HT-29 (cell line): ENCODE data around the gene CCDC60. TPM values are rescaled to one million over a fixed set of nuclear protein-coding genes. Genes with fewer than 3 reads are reported as not detected.
"Not testable (repeated sequence)": the region's sequence is repeated elsewhere in the genome, so short reads cannot be mapped to it uniquely, and the experiment has no call there.

ENCODE experiments used
- DNase-seq: peaks from one replicate; pipeline ENCODE4 v3.0.0-alpha.2; 2015; ENCODE audit warnings: low spot score
- total RNA-seq: library from RNA; depleted of rRNA; stranded (reverse); fragments of >200 nt; shearing (Covaris generic); gene quantifications from 2 replicates; pipeline ENCODE4 v1.2.3, GENCODE V29; 2014

Gene CCDC60
- total RNA-seq, 1 experiment from 2014 or later: not detected

DNA sequence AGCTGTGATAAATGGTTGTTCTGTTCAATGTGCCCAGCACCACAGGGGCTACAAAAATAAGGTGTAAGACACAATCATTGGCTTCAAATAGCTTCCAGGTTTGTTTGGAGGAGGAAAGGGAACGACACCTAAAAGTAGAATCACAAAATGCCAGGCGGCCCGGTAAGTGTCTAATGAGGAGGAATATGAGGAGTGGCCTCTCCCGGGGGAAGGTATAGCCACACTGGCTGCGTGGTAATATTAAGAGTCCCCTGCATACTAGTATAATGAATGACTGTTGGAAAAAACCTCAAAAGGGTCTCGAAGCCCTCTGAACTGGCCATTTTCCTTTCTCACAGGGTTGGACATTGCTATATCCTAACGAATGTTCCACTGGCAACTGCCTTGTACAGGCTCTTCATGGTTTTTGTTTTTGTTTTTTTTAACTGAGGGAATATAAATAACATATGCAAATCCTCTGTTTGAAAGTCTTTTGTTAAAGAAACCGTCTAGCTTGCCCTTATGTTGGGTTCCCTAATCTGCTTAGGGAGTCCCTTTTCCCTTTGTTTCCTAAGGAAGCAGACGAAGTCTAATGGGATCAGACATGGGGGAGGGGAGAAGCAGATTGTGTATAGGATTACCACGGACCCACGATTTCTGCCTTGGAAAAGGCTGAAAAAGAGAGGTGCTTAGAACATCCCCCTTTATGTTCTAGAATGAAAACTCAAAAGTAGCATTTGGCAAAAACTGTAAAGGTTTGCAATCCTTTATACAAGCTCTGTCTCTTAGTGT, 4.2 kb downstream of the CCDC60 start:
- no peak for DNase-seq

DNA sequence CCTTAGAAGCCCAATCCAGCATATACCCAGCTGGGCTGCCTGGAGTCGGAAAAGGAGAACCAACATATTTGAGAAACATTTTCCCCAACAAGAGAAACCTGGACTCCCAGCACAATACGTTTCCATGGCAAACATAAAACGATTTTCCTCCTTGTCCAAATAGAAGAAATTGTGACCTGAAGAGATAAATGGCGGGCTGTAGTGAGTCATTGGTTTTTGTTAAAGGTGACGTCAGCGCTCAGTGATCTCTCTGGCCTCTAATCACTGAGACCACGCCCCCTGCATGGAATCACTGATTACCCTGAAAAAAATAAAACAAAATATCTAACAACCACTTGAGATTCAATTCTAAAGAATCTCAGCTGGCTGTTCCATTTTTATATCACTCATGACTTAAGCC, 6.0 kb downstream of the CCDC60 start:
- DNase-seq: no peak

- no peak for DNase-seq
Observed at GRCh38 chr12:119341020-119341419, 6.5 kb downstream of the CCDC60 start.

DNA sequence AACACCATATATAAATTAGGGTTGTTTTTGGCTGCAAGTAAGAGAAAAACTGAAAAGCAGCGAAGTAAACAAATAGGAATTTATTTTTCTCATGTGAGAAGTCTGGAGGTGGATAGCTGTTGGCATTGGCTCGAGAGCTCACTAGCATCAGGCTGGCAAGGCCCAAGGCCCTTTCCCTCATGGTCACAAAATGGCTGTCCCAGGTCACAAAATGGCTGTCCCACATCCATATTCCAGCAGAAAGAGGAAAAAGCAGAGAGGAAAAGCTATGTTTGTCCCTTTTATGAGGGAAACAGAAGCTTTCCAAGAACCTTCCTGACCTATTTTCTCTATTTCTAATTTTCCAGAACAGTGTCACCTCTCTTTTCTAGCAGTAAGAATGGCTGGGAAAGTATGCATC, 7.5 kb downstream of the CCDC60 start:
- no peak for DNase-seq

DNA sequence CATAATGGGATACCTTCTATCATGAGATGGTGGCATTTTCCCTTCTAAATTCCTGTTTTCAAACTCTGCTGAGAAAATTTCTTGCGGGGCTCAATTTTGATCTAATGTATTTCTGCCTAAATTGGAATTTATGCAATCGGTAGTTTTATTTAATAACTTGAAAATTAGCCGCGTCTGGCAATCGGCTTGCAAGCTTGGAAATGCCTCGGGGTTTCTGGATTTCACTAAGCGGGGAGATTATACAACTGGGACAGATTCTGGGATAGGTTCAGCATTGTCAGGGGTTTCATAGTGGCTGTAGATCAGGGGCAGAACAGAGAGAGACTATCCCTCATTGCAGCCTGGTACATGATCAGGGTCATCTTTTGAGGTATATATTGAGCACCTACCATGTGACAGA, 8.6 kb downstream of the CCDC60 start:
- no peak for DNase-seq

- no peak for DNase-seq
Observed at GRCh38 chr12:119354172-119354571, 19.6 kb downstream of the CCDC60 start.

- not testable (repeated sequence) for DNase-seq
Observed at GRCh38 chr12:119360366-119360765, 25.8 kb downstream of the CCDC60 start.

DNA sequence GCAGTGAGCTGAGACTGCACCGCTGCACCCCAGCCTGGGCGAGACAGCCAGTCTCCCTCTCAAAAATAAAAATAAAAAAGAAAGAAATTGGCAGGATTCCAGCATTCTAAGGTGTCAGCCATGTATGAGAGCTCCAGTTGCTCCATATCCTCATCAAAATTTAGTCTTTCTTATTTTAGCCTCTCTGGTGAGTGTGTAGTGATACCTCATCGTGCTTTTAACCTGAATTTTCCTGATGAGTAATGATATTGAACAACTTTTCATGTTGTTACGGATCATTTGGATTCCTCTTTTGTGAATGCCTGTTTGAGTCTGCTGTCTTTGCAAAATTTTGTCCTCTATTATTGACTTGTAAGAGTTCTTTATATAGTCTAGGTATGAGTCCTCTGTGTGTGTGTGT, 28.5 kb downstream of the CCDC60 start:
- no peak for DNase-seq

GRCh38 chr12:119363490-119363889, 29.0 kb downstream of the CCDC60 start:
- DNase-seq: no peak

- DNase-seq: no peak
Observed at GRCh38 chr12:119365451-119365850, 30.9 kb downstream of the CCDC60 start.

DNA sequence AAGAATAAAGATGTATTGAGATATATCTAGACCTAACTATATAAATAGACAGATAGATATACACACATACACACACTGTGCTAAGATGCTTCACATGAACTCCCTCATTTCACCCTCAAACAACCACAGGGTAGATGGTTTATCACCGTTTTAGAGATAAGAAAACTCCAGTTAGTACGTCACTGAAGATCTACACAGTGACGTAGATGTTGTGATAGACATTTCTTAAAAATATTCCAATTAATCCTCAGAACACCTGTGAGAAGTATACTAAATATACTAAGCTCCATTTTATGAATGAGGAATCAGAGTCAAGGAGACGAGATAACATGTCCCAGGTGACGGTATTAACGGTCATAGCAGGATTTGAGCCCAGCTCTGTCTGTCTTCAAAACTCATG, 31.5 kb downstream of the CCDC60 start:
- DNase-seq: no peak

- DNase-seq: no peak
Observed at GRCh38 chr12:119369161-119369560, 34.6 kb downstream of the CCDC60 start.

- no peak for DNase-seq
Observed at GRCh38 chr12:119369907-119370546, 35.5 kb downstream of the CCDC60 start.

DNA sequence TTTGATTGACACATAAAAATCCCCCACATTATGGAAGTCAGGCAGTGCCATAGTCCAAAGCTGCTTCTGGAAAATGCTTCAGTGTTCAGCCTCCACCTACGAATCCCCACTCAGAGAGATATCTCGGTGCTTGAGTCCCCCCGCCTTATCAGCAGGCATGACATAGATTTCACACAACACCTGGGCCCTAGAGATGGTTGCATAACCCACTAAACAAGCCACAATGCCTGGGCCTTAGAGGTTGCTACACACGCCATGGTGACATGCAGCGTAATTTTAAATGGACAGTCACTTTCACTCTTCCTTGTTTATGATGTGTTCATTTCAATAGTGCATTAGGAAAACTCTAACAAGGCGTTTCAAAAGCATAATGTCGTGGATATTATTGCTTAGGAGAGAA, 38.0 kb downstream of the CCDC60 start:
- no peak for DNase-seq

DNA sequence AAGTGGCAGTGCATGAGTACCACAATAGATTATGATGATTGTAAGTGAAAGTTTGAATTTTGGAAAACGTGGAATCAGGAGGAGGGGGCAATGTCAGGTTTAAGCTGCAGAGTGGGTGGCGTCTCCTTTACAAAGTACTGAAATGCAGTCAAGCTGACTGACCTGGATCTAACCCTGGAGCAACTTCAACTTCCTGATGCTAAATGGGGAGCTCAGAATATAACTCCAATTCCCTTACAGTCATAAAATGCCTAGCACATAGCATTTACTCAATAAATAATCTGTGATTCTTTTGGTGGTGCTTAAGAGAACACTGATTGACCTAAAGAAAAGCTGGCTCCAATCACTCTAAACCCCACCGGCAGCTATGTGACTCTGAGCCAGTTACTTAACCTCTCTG, 38.5 kb downstream of the CCDC60 start:
- DNase-seq: no peak

GRCh38 chr12:119373666-119374065, 39.1 kb downstream of the CCDC60 start:
- no peak for DNase-seq

DNA sequence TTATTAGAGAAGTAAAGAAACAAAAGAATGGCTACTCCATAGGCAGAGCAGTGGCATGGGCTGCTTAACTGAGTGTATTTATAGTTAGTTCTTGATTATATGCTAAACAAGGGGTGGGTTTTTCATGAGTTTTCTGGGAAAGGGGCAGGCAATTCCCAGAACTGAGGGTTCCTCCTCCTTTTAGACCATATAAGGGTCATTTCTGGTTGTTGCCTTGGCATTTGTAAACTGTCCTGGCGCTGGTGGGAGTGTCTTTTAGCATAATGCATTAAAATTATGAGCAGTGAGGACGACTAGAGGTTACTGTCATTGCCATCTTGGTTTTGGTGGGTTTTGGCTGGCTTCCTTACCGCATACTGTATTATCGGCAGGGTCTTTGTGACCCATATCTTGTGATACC, 40.1 kb downstream of the CCDC60 start:
- DNase-seq: no peak

DNA sequence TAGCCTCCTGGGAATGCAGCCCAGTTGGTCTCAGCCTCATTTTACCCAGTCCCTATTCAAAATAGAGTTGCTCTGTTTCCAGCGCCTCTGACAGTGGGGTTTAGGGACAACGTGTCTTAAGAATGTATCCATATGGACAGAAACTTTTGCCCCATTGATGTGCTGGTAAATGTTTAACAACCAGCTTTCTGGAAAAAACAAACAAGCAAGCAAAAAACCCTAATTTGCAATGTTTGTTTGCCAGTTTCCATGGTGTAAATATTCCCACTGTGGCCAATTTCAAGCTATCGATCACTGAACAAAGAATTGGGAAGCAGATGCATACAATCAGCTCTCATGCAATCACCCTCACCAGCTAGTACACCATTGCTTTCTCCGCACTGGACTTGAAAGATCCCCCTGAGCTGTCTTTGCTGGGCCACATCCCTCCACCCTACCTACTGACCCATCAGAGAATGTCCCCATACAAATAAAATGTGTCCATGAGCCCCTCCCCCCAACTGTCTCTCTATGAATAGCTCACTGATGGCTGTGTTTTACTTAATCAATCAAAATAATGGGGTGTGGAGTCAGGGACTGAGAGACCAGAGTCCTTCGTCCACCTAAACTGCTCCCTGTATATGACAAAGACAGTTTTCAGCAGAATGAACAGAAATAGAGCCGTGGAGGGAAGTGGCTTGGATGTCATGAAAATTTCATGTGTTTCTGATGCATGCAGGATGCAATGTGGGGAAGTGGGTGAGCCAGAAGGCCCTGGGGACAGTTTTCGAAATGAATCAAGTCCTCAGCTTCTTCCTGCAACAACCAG, 40.8 kb downstream of the CCDC60 start:
- DNase-seq: no peak

GRCh38 chr12:119375883-119376190, 41.3 kb downstream of the CCDC60 start:
- no peak for DNase-seq

GRCh38 chr12:119378903-119379302, 44.4 kb downstream of the CCDC60 start:
- no peak for DNase-seq

GRCh38 chr12:119381471-119382235, 47.1 kb downstream of the CCDC60 start:
- no peak for DNase-seq

DNA sequence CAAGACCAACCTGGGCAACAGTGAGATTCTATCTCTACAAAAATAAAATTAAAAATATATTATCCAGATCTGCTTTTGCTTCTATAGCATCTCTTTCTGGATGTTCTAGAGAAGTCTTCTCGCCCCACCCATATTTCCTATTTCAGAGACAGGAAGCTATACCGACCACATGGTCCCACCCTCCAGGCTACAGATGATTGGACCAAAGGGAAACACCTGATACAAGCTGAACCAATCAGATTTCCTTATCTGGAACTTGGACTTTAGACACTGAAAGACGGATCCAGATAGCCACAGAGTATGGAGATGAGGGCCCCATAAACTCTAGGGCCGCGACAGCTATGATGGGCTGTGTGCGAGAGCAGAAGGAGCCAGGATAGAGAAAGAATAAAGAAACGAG, 48.7 kb downstream of the CCDC60 start:
- DNase-seq: no peak
